GM10266 (cell line): ENCODE measurements around the gene C1QTNF5.

ENCODE experiments used
- DNase-seq: peaks from one replicate; pipeline ENCODE4 v3.0.0; 2012; ENCODE audit errors: extremely low spot score
- CTCF ChIP-seq: IDR thresholded peaks from 2 replicates; pipeline ENCODE4 v1.5.1; 2012; ENCODE audit warnings: mild to moderate bottlenecking, low read depth; ENCODE audit not compliant: control insufficient read depth, insufficient read depth; ENCODE audit errors: missing control alignments

The C1QTNF5 gene

GRCh38 chr11:119332111-119332765, 8.4 kb downstream of the C1QTNF5 start:
- TF ChIP-seq CTCF: no peak
- DNase-seq: no peak

- no peak for DNase-seq
- no peak for TF ChIP-seq CTCF
These were observed 10.4 kb downstream of the C1QTNF5 start for GRCh38 chr11:119330237-119330636.

- DNase-seq: no peak
- TF ChIP-seq CTCF: no peak
These were observed 11.4 kb downstream of the C1QTNF5 start for GRCh38 chr11:119329320-119329719.

- no peak for TF ChIP-seq CTCF
- DNase-seq: no peak
These were observed 16.5 kb downstream of the C1QTNF5 start for GRCh38 chr11:119324189-119324588.

GRCh38 chr11:119323532-119324033, 17.1 kb downstream of the C1QTNF5 start:
- peak; percentile 67 for DNase-seq
- peak; percentile 87 for TF ChIP-seq CTCF

- no peak for TF ChIP-seq CTCF
- no peak for DNase-seq
These were observed 17.7 kb downstream of the C1QTNF5 start for GRCh38 chr11:119322921-119323531.

GRCh38 chr11:119322360-119322739, 18.3 kb downstream of the C1QTNF5 start:
- TF ChIP-seq CTCF: no peak
- DNase-seq: no peak
